Esophagus (tissue), 2 donors: Measurements from ENCODE around the gene KCNJ5. TPM values are rescaled to one million over a fixed set of nuclear protein-coding genes. Genes with fewer than 3 reads are reported as not detected.

ENCODE experiments used
- H3K27ac ChIP-seq, 2 donors: one replicate each; pipeline ENCODE4 v1.5.1; 2013; ENCODE audit warnings: low read depth in 2 of 2, mild to moderate bottlenecking in 2 of 2, inconsistent platforms in 1 of 2, low read length in 1 of 2, moderate library complexity in 1 of 2
- H3K27me3 ChIP-seq, 2 donors: one replicate each; pipeline ENCODE4 v1.6.1; 2013; ENCODE audit warnings: low read length in 2 of 2, control low read depth in 1 of 2, mild to moderate bottlenecking in 1 of 2; ENCODE audit not compliant: insufficient read depth in 2 of 2, control insufficient read depth in 1 of 2
- H3K36me3 ChIP-seq, 2 donors: one replicate each; pipeline ENCODE4 v1.6.1; 2013; ENCODE audit warnings: low read length in 1 of 2; ENCODE audit not compliant: control insufficient read depth in 2 of 2, insufficient read depth in 2 of 2
- H3K4me1 ChIP-seq, 2 donors: one replicate each; pipeline ENCODE4 v1.6.1; 2013; ENCODE audit warnings: low read length in 1 of 2; ENCODE audit not compliant: control insufficient read depth in 2 of 2, insufficient read depth in 2 of 2
- H3K4me3 ChIP-seq, 2 donors: one replicate each; pipeline ENCODE4 v1.5.1; 2013; ENCODE audit warnings: low read length in 2 of 2, mild to moderate bottlenecking in 2 of 2, low read depth in 1 of 2, moderate library complexity in 1 of 2
- H3K9me3 ChIP-seq, 2 donors: one replicate each; pipeline ENCODE4 v1.6.1; 2013; ENCODE audit warnings: mild to moderate bottlenecking in 2 of 2, low read depth in 1 of 2, low read length in 1 of 2, moderate library complexity in 1 of 2; ENCODE audit not compliant: control insufficient read depth in 2 of 2, insufficient read depth in 1 of 2
- WGBS, 2 donors: extraction: QIAGEN DNeasy Blood & Tissue Kit; methylation state at CpG; one replicate each; pipeline ENCODE4 v1.1.7; 2013; 5-methylcytosine and 5-hydroxymethylcytosine counted together
- polyA plus RNA-seq, 2 donors: library from polyadenylated mRNA; stranded (reverse); fragments of 200-250 nt; gene quantifications; one replicate each; pipeline ENCODE4 v1.2.3, GENCODE V29; 2013
- donor health status: healthy with polysubstance abuse.
- donor health status: Bipolar disorder and iron deficiency.

The KCNJ5 gene
- polyA plus RNA-seq, 2 donors, result 0.08 to 0.27 TPM

DNA sequence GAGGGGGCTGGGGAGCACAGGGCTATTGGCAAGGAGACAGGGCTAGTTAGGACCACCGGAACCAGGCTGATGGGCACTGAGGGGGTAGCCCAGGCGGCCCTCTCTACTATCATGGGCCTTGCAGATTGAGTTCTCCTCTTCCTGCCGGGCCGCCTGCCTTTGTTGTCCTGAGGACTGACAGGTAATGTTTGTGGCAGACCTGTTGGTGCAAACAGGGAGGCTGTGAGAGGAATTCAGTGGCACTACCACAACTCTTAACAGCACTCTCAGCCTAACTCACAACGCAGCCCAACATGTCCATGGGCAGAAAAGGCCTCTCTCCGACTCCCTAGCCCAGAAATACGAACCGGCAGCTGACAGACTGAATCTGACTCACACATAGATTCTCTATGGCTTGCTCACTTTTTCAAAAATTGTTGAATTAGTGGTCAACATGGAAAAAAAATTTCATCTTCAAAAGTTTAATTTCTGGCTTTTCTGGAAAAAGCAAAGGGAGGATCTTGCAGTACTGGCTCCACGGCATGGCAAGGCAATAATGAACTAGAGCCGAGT is 11.4 kb downstream of the KCNJ5 start:
- H3K36me3 ChIP-seq, result peaks cover 0 to 2% of the 10 kb centered on the region in 2 donors
- H3K9me3 ChIP-seq, result no peaks in the 10 kb centered on the region
- H3K27me3 ChIP-seq, result no peaks in the 10 kb centered on the region
- H3K4me3 ChIP-seq, result no peak overlapping the region
- H3K4me1 ChIP-seq, result peaks cover 0 to 1% of the 10 kb centered on the region in 2 donors
- H3K27ac ChIP-seq, result no peak overlapping the region
- WGBS, 2 donors, result 90 to 92% methylated on average over 10 of the region's 10 CpGs

DNA sequence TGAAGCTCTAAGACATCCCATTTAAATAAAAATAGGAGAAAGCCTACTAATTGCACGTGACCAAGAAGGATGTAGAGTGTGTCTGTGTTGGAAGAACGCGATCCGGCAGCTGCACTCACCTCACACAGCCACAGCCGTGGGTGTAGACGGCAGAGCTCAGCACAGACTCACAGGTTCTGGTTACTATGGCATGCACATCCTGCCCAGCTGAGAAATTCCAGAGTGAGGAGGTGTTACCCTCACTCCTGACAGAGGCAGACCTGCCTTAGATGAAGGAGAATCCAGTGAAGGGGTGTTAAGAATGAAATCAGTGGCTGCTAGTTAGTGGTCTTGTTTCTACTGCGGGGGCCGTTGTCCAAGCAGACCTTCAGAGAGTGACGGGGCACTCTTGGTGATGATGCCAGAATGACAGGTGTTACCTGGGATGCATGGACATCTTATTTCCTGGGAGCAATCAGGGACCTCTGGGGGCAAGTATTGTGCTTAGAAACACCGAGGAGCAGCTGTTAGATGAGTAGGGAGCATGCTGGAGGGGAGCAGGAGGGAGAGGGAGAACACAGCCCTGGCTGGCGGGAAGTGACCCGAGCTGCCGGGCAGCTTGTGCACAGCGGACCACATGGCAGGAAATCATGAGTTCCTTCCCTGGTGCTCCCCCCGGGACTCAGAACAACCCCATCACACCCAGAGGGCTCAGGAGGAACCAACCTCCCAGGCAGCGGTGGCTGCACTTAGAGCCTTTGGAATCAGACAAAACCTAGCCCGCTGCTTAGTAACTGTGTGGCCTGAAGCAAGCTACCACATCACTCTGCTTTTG is 12.3 kb downstream of the KCNJ5 start:
- no peaks in the 10 kb centered on the region for H3K9me3 ChIP-seq
- 66 to 76% methylated on average over 17 of the region's 17 CpGs for WGBS, 2 donors
- H3K4me1 ChIP-seq, result peaks cover 0 to 1% of the 10 kb centered on the region in 2 donors
- H3K4me3 ChIP-seq, result no peak overlapping the region
- H3K36me3 ChIP-seq, result peaks cover 0 to 2% of the 10 kb centered on the region in 2 donors
- no peaks in the 10 kb centered on the region for H3K27me3 ChIP-seq
- H3K27ac ChIP-seq, result no peak overlapping the region

DNA sequence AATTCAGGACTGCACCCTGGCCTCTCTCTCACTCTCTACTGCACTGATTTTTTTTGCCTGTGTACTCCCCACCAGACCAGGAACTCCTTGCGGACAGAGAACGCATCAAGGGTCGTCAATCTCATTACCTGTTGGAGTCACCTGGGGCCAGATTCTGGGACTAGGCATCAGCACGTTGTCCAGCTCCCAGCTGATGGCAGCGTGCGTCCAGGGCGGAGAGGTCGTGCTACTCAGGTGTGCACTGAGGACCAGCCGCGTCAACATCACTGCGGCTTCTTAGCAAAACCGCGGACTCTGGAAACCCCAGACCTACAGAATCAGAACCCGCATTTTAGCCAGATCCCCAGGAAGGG is 13.1 kb downstream of the KCNJ5 start:
- H3K27ac ChIP-seq, result no peak overlapping the region
- 82 to 88% methylated on average over 14 of the region's 14 CpGs for WGBS, 2 donors
- H3K27me3 ChIP-seq, result no peaks in the 10 kb centered on the region
- no peak overlapping the region for H3K4me3 ChIP-seq
- no peaks in the 10 kb centered on the region for H3K9me3 ChIP-seq
- H3K36me3 ChIP-seq, result peaks cover 0 to 2% of the 10 kb centered on the region in 2 donors
- H3K4me1 ChIP-seq, result peaks cover 0 to 7% of the 10 kb centered on the region in 2 donors

DNA sequence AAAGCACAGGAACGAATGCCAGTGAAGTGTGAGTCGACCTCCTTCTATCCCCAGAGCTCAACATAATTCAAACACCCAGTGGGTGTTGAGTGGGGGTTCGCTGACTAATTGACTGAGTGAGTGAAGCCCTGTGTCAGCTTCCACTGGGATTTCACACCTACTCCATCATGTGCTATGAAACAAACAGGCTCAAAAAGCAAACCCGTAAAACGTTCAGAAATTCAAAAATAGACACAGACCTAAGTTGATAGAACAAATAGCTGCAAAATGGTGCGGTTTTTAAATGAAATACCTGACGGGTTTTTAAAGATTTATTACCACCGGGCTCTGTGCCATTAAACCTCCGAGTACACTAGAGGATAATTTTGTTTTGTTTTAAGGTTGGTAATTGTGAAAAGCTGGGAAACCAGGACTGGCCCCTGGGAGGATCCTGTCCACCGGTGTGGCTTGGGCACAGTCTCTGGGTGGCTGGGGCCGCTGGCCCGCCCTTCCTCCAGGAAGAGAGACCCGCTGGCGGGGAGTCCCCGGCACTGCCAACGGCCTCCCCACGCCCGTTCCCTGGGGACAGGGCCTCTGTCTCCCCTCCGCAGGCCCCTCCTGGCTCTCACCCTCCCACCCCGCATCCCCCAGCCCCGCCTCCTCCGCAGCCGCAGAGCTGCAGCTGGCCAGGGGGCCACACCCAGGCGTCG is 13.6 kb downstream of the KCNJ5 start:
- H3K36me3 ChIP-seq, result peaks cover 0 to 2% of the 10 kb centered on the region in 2 donors
- WGBS, 2 donors, result 8 to 10% methylated on average over 20 to 25 of the region's 25 CpGs
- no peaks in the 10 kb centered on the region for H3K27me3 ChIP-seq
- no peak overlapping the region for H3K27ac ChIP-seq
- peak overlapping the region; percentile 43 to 51 for H3K4me3 ChIP-seq
- no peaks in the 10 kb centered on the region for H3K9me3 ChIP-seq
- peaks cover 0 to 7% of the 10 kb centered on the region in 2 donors for H3K4me1 ChIP-seq

DNA sequence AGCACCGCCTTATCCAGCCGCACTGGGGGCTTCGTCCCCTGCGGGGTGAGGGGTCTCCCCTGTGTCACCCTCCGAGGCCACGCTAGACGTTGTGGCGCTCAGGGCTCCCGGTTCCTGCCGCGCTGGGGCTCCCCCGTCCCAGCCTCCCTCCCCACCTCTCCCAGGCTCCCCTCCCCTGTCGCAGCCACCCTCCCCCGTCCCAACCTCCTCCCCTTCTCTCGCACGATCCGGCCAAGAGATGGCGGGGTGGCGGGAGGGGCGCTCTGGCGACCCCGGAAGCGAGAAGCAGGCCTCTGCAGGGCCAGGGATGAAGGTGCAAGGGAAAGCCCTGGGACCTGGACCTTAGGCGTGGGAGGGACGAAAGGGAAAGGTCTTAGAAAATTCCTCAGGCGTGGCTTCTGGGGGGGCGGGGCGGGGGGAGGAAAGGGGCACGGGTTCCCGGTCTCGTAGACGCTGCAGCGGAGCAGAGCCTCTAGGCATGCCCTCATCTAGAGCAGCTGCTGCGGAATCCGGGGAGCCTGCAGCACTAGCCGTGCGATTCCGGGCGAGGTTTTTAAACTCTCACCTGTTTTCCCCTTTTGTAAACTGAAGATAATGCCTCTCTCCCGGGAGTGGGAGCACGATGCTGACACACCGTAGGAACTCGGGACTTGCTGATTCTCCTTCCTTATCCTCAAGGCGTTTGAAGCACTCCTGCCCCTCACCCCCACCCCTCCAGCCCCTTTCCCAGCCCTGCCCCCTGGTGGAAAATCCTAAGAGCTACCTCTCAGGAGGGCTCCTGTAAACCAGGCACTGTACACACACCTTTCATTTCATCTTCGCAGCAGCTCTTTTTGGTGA is 14.4 kb downstream of the KCNJ5 start:
- Histone ChIP-seq H3K27ac (peak overlapping the region in 1 of 2 donors; percentile 9), H3K36me3 (peaks cover 0 to 2% of the 10 kb centered on the region in 2 donors), H3K27me3 (no peaks in the 10 kb centered on the region), H3K4me1 (peaks cover 0 to 7% of the 10 kb centered on the region in 2 donors), H3K4me3 (peak overlapping the region; percentile 43 to 51), H3K9me3 (no peaks in the 10 kb centered on the region)
- 2% methylated on average over 43 to 45 of the region's 45 CpGs for WGBS, 2 donors

DNA sequence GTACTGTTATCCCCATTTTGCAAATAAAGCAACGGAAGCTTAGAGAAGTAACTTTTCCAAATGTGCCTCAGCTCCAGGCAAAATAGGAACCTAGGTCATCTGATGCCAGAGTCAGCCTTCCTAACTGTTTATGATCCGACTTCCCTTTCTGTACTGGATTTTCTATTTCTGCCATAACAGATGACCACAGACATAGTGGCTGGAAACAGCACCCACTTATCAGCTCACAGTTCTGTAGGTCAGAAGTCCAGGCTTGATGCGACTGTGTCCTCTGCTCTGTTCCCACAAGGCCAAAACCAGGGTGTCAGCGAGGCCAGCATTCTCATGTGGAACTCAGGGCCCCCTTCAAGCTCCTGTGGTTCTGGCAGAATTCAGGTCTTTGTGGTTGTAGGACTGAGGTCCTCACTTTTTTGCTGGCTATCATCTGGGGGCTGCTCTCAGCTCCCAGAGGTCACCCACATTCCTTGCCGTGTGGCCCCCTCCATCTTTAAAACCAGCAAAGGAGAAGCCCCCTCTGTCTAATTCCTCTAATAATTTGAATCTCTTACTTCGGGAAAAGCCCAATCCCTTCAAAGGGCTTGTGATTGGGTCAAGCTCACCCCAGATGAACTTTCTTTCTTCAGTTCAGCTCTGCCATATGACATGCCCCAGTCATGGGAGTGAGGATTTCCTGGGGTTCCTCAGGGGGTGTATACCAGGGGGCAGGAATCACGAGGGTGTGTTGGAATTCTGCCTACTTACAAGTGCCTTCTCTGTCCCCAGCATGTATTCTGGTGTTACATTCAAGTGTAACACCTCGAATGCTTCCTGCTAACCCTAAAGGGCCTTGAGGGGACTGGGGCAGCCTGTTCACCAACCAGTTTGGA is 15.3 kb downstream of the KCNJ5 start:
- H3K4me3 ChIP-seq, result no peak overlapping the region
- WGBS, 2 donors, result 70 to 72% methylated on average over 8 of the region's 8 CpGs
- H3K36me3 ChIP-seq, result peaks cover 0 to 2% of the 10 kb centered on the region in 2 donors
- H3K4me1 ChIP-seq, result peaks cover 0 to 6% of the 10 kb centered on the region in 2 donors
- no peaks in the 10 kb centered on the region for H3K27me3 ChIP-seq
- no peaks in the 10 kb centered on the region for H3K9me3 ChIP-seq
- H3K27ac ChIP-seq, result no peak overlapping the region

DNA sequence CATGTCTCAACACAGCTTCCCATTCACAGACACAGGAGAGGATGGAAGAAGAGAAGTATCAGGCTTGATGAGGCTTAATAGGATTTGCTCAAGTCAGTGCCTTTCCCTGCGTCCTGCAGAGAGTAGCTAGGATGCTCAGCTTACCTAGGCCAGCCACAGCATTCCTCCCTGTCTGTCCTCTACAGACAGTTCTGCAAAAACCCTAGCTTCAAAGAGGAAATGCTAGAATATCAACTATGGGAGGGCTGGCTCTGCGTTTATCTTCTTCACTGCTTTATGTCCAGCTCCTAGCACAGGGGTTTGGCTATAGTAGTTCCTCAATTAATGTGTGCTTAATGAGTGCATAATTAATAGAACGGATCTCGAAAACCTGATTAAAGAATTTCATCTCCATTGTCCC is 16.4 kb downstream of the KCNJ5 start:
- no peak overlapping the region for H3K27ac ChIP-seq
- H3K9me3 ChIP-seq, result no peaks in the 10 kb centered on the region
- peaks cover 0 to 6% of the 10 kb centered on the region in 2 donors for H3K4me1 ChIP-seq
- H3K27me3 ChIP-seq, result no peaks in the 10 kb centered on the region
- no peak overlapping the region for H3K4me3 ChIP-seq
- 85% methylated on average over 4 of the region's 4 CpGs for WGBS, 2 donors
- no peaks in the 10 kb centered on the region for H3K36me3 ChIP-seq

DNA sequence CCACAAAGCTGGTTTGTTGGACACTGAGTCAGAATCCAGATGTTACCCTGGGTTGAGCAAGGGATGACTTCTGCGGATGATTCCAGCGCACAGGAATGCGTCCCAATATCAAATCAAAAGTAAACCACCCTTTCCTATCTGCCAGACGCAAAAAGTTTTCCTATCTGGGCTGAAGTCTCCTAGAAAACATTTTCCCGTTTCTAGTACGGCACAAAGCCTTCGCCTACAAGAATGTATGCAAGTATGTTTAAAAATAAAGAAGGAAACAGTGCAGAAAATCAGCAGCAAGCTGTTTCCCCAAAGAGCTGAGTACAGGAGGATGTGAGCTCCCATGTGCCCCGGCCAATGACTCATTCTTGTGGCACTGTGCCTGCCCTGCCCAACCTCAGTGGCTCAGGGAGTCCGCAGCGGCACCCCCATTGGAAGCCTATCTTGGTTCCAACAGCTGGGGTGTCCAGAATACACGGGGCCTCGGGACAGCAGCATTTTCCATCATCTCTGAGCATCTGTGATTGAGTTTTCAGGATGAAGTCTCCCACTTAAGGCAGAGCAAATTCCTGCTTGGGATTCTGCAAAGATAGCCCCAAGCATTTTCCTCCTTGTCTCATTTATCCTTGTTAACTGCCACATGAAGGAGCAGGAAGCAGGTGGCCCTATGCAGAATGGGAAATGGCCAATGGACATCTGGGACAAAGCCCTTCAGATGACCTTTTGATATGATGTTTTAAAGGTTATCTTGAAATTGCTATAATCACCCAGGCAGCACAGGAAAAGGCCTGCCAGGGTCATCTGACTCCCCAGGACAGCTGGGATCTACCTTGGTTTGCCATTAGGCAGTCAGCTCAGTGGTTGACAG is 17.5 kb downstream of the KCNJ5 start:
- H3K4me1 ChIP-seq, result peaks cover 0 to 6% of the 10 kb centered on the region in 2 donors
- H3K27ac ChIP-seq, result peak overlapping the region in 1 of 2 donors; percentile 52
- H3K9me3 ChIP-seq, result no peaks in the 10 kb centered on the region
- H3K27me3 ChIP-seq, result no peaks in the 10 kb centered on the region
- 13 to 22% methylated on average over 12 of the region's 12 CpGs for WGBS, 2 donors
- no peaks in the 10 kb centered on the region for H3K36me3 ChIP-seq
- H3K4me3 ChIP-seq, result no peak overlapping the region
